Right lobe of liver (tissue), 6 donors: Measurements from ENCODE around the gene GALNTL6. TPM values are rescaled to one million over a fixed set of nuclear protein-coding genes. Genes with fewer than 3 reads are reported as not detected.

Experiments
- ATAC-seq, 4 donors: fragments of 200-7000 bp; cut with Tn5 transposase; one replicate each; pipeline ENCODE4 v1.9.1; 2020; ENCODE audit warnings: mild to moderate bottlenecking in 4 of 4, moderate library complexity in 4 of 4
- DNase-seq, 3 donors: peaks; one replicate each; pipeline ENCODE4 v3.0.0-alpha.2; 2020
- H3K27ac ChIP-seq, 3 donors: fragments of 200-600 bp; one replicate each; pipeline ENCODE4 v1.8.0; 2022
- H3K27me3 ChIP-seq, 2 donors: fragments of 200-600 bp; one replicate each; pipeline ENCODE4 v1.8.0; 2022
- H3K36me3 ChIP-seq, 4 donors: fragments of 200-600 bp; sonication (generic) in 1 of 4; one replicate each; pipeline versions ENCODE4 v1.5.1 to v1.8.0; 2017 to 2022; ENCODE audit warnings: control low read depth in 1 of 4
- H3K4me1 ChIP-seq, 4 donors: fragments of 200-600 bp; sonication (generic) in 1 of 4; one replicate each; pipeline versions ENCODE4 v1.5.1 to v1.8.0; 2017 to 2022; ENCODE audit warnings: control low read depth in 1 of 4
- H3K4me3 ChIP-seq, 3 donors: fragments of 200-600 bp; one replicate each; pipeline ENCODE4 v1.8.0; 2022
- H3K9me3 ChIP-seq, 4 donors: fragments of 200-600 bp; sonication (generic) in 1 of 4; one replicate each; pipeline versions ENCODE4 v1.5.1 to v1.8.0; 2017 to 2022; ENCODE audit warnings: control low read depth in 1 of 4
- CTCF ChIP-seq, 4 donors: fragments of 200-600 bp in 3 of 4; fragments of 450-650 bp in 1 of 4; IDR thresholded peaks; one replicate each; pipeline versions ENCODE4 v1.5.1 to v1.8.0; 2016 to 2022; ENCODE audit warnings: antibody characterized with exemption in 4 of 4, mild to moderate bottlenecking in 2 of 4
- POLR2A ChIP-seq: fragments of 450-650 bp; IDR thresholded peaks from one replicate; pipeline ENCODE4 v1.6.1; 2017; ENCODE audit warnings: antibody characterized with exemption, mild to moderate bottlenecking
- WGBS: methylation state at CpG from one replicate; pipeline ENCODE4 v1.1.6; 2018; ENCODE audit warnings: low coverage, low lambda C conversion rate; ENCODE audit not compliant: insufficient coverage; ENCODE audit errors: missing lambda C conversion rate; 5-methylcytosine and 5-hydroxymethylcytosine counted together
- intact Hi-C, 2 donors: fragments of 100-400 bp; cut with DNase I; formaldehyde crosslinking; loops; one replicate each; pipeline versions ENCODE4 v1.11.2 to v1.14.1; 2022
- total RNA-seq, 6 experiments: library from RNA; depleted of rRNA in 2 of 6; stranded (reverse); fragments of >200 nt in 2 of 6; fragmentation: NEBNext Ultra II Directional in 3 of 6; extraction: Animal tissue kit (Norgen Biotek cat#: 25700) in 3 of 6; gene quantifications; one replicate each; pipeline versions ENCODE4 v1.1.0 to v1.2.4, GENCODE V29; 2016 to 2023
- donor health status: DM: no; HTN: yes; CAD: no.
- donor health status: DM: no; HTN: no; CAD: no.
- donor health status: DM: no; HTN: no; CAD: no.
- donor health status: DM: no; HTN: yes; CAD: no.
- donor health status: DM: no; HTN: yes; CAD: no.

GALNTL6 gene
- total RNA-seq, 6 experiments from 2014 or later: 0.15 to 1.1 (median 0.30) TPM; not detected in 3

GRCh38 chr4:172547724-172548123 lies 734.5 kb downstream of the GALNTL6 start:
- DNase-seq (no peak), ATAC-seq (no peak)
- 66% methylated on average over 3 of the region's 3 CpGs for WGBS
- no peaks in the 10 kb centered on the region for H3K4me1 ChIP-seq
- no peaks in the 10 kb centered on the region for H3K9me3 ChIP-seq
- no peaks in the 10 kb centered on the region for H3K27me3 ChIP-seq
- H3K4me3 ChIP-seq: no peak overlapping the region
- no peaks in the 10 kb centered on the region for H3K36me3 ChIP-seq
- TF ChIP-seq CTCF (IDR thresholded peaks at IDR 0.05): no peak
- no peak for TF ChIP-seq POLR2A
- no peak overlapping the region for H3K27ac ChIP-seq
- intact Hi-C loops: no loop called here

GRCh38 chr4:172553216-172553615 lies 740.0 kb downstream of the GALNTL6 start:
- H3K4me3 ChIP-seq: no peak overlapping the region

GRCh38 chr4:172554588-172554987 lies 741.4 kb downstream of the GALNTL6 start:
- no peaks in the 10 kb centered on the region for H3K9me3 ChIP-seq
- no peak overlapping the region for H3K4me3 ChIP-seq
- 86% methylated on average over 4 of the region's 4 CpGs for WGBS
- H3K4me1 ChIP-seq: no peaks in the 10 kb centered on the region
- DNase-seq: no peak
- intact Hi-C loops: no loop called here
- no peak for ATAC-seq
- H3K27me3 ChIP-seq: no peaks in the 10 kb centered on the region
- no peaks in the 10 kb centered on the region for H3K36me3 ChIP-seq
- TF ChIP-seq POLR2A (no peak), CTCF (IDR thresholded peaks at IDR 0.05) (no peak)
- no peak overlapping the region for H3K27ac ChIP-seq

More at GRCh38 chr4:172553216-172553615, 740.0 kb downstream of the GALNTL6 start:
- Histone ChIP-seq H3K4me1 (no peaks in the 10 kb centered on the region), H3K36me3 (no peaks in the 10 kb centered on the region), H3K27ac (no peak overlapping the region), H3K27me3 (no peaks in the 10 kb centered on the region), H3K9me3 (no peaks in the 10 kb centered on the region)
- intact Hi-C loops: no loop called here
- ATAC-seq (no peak), DNase-seq (no peak)
- TF ChIP-seq POLR2A (no peak), CTCF (IDR thresholded peaks at IDR 0.05) (no peak)
- WGBS: 62% methylated on average over 1 of the region's 1 CpG

GRCh38 chr4:172555725-172556124 lies 742.5 kb downstream of the GALNTL6 start:
- Histone ChIP-seq H3K27me3 (no peaks in the 10 kb centered on the region), H3K4me3 (no peak overlapping the region), H3K9me3 (no peaks in the 10 kb centered on the region), H3K4me1 (no peaks in the 10 kb centered on the region), H3K36me3 (no peaks in the 10 kb centered on the region), H3K27ac (no peak overlapping the region)
- intact Hi-C loops: no loop called here
- 50% methylated on average over 2 of the region's 2 CpGs for WGBS
- TF ChIP-seq CTCF (IDR thresholded peaks at IDR 0.05) (no peak), POLR2A (no peak)
- DNase-seq (no peak), ATAC-seq (no peak)

GRCh38 chr4:172573899-172574298 lies 760.7 kb downstream of the GALNTL6 start:
- no peak overlapping the region for H3K4me3 ChIP-seq
- no peaks in the 10 kb centered on the region for H3K9me3 ChIP-seq
- 26% methylated on average over 2 of the region's 2 CpGs for WGBS
- intact Hi-C loops: no loop called here
- peak in 1 of 4 donors; percentile 22 for ATAC-seq
- H3K27ac ChIP-seq: no peak overlapping the region
- TF ChIP-seq POLR2A: no peak
- no peak for TF ChIP-seq CTCF (IDR thresholded peaks at IDR 0.05)
- no peak for DNase-seq
- no peaks in the 10 kb centered on the region for H3K27me3 ChIP-seq
- H3K4me1 ChIP-seq: no peaks in the 10 kb centered on the region
- H3K36me3 ChIP-seq: no peaks in the 10 kb centered on the region
